OCI-LY3 (cell line): ENCODE measurements around the gene GTF3C2.
A peak's percentile ranks its signal among the peaks of the same experiment; 100 is the strongest.
"Not testable (repeated sequence)": the region's sequence is repeated elsewhere in the genome, so short reads cannot be mapped to it uniquely, and the experiment has no call there.

Experiments used
- H2AFZ ChIP-seq: fragments of 200-600, 300-600 bp; shearing (Covaris generic); 2 replicates; pipeline ENCODE4 v1.6.0; 2014; ENCODE audit warnings: antibody characterized with exemption, low read depth, low read length
- H3K27ac ChIP-seq: fragments of 200-600, 300-600 bp; sonication (generic); 2 replicates; pipeline ENCODE4 v1.5.1; 2014; ENCODE audit warnings: mild to moderate bottlenecking, low read length, moderate library complexity, mixed read lengths
- H3K27me3 ChIP-seq: fragments of 200-600, 300-600 bp; sonication (generic); 2 replicates; pipeline ENCODE4 v1.6.1; 2014; ENCODE audit warnings: low read depth, low read length, mixed read lengths
- H3K36me3 ChIP-seq: fragments of 200-600, 300-600 bp; sonication (generic); replicated peaks from 2 replicates; pipeline ENCODE3; 2014; ENCODE audit warnings: low read depth, low read length, mixed read lengths
- H3K4me1 ChIP-seq: fragments of 300-600, 200-600 bp; sonication (generic); 2 replicates; pipeline ENCODE4 v1.6.1; 2014; ENCODE audit warnings: low read length, mixed read lengths
- H3K4me2 ChIP-seq: fragments of 200-600, 300-600 bp; sonication (generic); 2 replicates; pipeline ENCODE4 v1.6.1; 2014; ENCODE audit warnings: low read length, mixed read lengths
- H3K4me3 ChIP-seq: fragments of 300-600, 200-600 bp; sonication (generic); 2 replicates; pipeline ENCODE4 v1.5.1; 2014; ENCODE audit warnings: antibody characterized with exemption, mild to moderate bottlenecking, low read length, moderate library complexity
- H3K79me2 ChIP-seq: fragments of 300-600, 200-600 bp; shearing (Covaris generic); 2 replicates; pipeline ENCODE4 v1.6.1; 2014; ENCODE audit warnings: mild to moderate bottlenecking, low read length, mixed read lengths
- H3K9ac ChIP-seq: fragments of 300-600, 200-600 bp; shearing (Covaris generic); 2 replicates; pipeline ENCODE4 v1.6.0; 2014; ENCODE audit warnings: mild to moderate bottlenecking, low read length, moderate library complexity
- H3K9me3 ChIP-seq: fragments of 200-600, 300-600 bp; shearing (Covaris generic); 2 replicates; pipeline ENCODE4 v1.6.1; 2014; ENCODE audit warnings: low read length, mixed read lengths; ENCODE audit not compliant: insufficient read depth
- H4K20me1 ChIP-seq: fragments of 200-600, 300-600 bp; sonication (generic); 2 replicates; pipeline ENCODE4 v1.6.1; 2016; ENCODE audit warnings: low read length, mixed read lengths; ENCODE audit not compliant: insufficient read depth
- EZH2phosphoT487 ChIP-seq: fragments of 200-600 bp; shearing (Covaris generic); IDR thresholded peaks from 2 replicates; pipeline ENCODE4 v1.6.1; 2018; ENCODE audit warnings: antibody characterized with exemption, mixed run types, low read depth
- TF ChIP-seq, protein P1 (sequence below): fragments of 200-600, 300-600 bp; sonication (generic); IDR thresholded peaks from 2 replicates; pipeline ENCODE4 v1.5.1; 2014; ENCODE audit warnings: antibody characterized with exemption, low read length, low read depth

The GTF3C2 gene

DNA sequence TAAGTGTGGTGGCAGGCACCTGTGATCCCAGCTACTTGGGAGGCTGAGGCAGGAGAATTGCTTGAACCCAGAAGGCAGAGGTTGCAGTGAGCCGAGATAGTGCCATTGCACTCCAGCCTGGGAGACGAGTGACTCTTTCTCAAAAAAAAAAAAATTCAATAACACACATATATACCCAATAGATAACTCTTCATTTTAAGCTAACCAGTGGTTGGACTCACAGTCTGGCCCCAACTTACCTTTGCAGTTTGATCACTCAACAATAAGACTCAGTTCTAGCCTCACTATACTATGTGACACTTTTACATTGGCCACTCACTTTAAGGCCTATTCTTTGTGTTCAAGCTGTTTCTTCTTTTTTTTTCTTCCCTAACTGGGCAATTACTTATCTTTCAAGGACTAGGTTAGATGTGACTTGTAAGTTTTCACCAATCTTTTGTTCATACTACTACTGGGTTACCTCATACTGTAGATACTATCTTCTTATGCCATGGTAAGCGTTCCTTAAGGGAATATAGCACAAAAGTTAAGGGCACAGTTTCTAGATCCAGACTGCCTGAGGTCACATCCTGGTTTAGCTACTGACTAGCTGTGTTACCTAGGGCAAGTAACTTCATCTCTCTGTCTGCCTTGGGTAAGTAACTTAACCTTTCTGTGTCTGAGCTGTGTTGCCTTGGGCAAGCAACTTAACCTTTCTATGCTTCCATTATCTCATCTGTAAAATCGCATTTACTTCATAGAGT, 6.3 kb upstream of the GTF3C2 start:
- no peak overlapping the region for H2AFZ ChIP-seq
- no peaks in the 10 kb centered on the region for H3K9me3 ChIP-seq
- H3K79me2 ChIP-seq, result peaks cover 9% of the 10 kb centered on the region
- no peak overlapping the region for H3K27ac ChIP-seq
- H3K36me3 ChIP-seq, result peaks cover 33% of the 10 kb centered on the region
- H3K4me3 ChIP-seq, result no peak overlapping the region
- H3K9ac ChIP-seq, result no peak overlapping the region
- no peaks in the 10 kb centered on the region for H3K27me3 ChIP-seq
- no peaks in the 10 kb centered on the region for H4K20me1 ChIP-seq
- H3K4me1 ChIP-seq, result peaks cover 16% of the 10 kb centered on the region
- TF ChIP-seq EZH2phosphoT487, result no peak
- TF ChIP-seq, protein P1, sequence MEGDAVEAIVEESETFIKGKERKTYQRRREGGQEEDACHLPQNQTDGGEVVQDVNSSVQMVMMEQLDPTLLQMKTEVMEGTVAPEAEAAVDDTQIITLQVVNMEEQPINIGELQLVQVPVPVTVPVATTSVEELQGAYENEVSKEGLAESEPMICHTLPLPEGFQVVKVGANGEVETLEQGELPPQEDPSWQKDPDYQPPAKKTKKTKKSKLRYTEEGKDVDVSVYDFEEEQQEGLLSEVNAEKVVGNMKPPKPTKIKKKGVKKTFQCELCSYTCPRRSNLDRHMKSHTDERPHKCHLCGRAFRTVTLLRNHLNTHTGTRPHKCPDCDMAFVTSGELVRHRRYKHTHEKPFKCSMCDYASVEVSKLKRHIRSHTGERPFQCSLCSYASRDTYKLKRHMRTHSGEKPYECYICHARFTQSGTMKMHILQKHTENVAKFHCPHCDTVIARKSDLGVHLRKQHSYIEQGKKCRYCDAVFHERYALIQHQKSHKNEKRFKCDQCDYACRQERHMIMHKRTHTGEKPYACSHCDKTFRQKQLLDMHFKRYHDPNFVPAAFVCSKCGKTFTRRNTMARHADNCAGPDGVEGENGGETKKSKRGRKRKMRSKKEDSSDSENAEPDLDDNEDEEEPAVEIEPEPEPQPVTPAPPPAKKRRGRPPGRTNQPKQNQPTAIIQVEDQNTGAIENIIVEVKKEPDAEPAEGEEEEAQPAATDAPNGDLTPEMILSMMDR, result no peak
- H3K4me2 ChIP-seq, result no peak overlapping the region

DNA sequence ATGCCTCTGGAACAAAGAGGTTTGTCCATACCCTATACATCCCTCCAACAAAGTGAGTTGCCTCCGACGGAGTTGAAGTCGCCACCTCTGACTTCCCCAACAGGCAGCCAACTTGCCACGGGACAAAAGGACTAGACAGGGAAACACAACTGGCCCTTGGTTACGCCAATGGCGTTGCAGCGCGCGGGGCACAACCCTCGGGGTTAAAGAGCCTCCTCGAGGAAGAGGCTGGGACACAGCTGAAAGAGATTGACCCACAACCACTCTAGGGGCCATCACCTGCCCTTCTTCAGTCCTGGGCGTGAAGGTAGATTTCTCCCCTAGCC, 545 bp downstream of the GTF3C2 start:
- Histone ChIP-seq H3K79me2 (peaks cover 73% of the 10 kb centered on the region), H3K9ac (peak overlapping the region; percentile 96), H3K9me3 (no peaks in the 10 kb centered on the region), H4K20me1 (peaks cover 10% of the 10 kb centered on the region; the same call in 1 of the 2 replicates), H2AFZ (peak overlapping the region; percentile 75; the same call in 1 of the 2 replicates), H3K4me3 (peak overlapping the region; percentile 96), H3K4me1 (peaks cover 16% of the 10 kb centered on the region), H3K27me3 (no peaks in the 10 kb centered on the region), H3K36me3 (peaks cover 12% of the 10 kb centered on the region), H3K4me2 (peak overlapping the region; percentile 90), H3K27ac (peak overlapping the region; percentile 84)
- TF ChIP-seq EZH2phosphoT487, result no peak
- TF ChIP-seq, protein P1, result no peak

DNA sequence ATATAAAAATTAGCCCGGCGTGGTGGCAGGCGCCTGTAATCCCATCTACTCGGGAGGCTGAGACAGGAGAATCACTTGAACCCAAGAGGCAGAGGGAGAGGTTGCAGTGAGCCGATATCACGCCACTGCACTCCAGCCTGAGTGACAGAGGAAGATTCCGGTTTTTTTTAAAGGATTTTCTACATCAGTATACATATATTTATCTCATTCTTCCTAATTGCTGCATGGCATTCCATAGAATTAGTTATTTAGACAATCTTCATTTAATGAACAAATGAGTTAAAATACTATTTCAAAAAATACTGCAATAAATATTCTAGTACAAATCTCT, 2.0 kb downstream of the GTF3C2 start:
- Histone ChIP-seq H3K4me3 (no peak overlapping the region), H3K4me1 (peaks cover 16% of the 10 kb centered on the region), H3K4me2 (no peak overlapping the region), H3K79me2 (peaks cover 88% of the 10 kb centered on the region), H3K27ac (no peak overlapping the region), H3K9me3 (no peaks in the 10 kb centered on the region), H3K27me3 (no peaks in the 10 kb centered on the region), H3K36me3 (peaks cover 15% of the 10 kb centered on the region), H3K9ac (no peak overlapping the region), H2AFZ (no peak overlapping the region), H4K20me1 (peaks cover 10% of the 10 kb centered on the region; the same call in 1 of the 2 replicates)
- TF ChIP-seq, protein P1, result no peak
- no peak for TF ChIP-seq EZH2phosphoT487

DNA sequence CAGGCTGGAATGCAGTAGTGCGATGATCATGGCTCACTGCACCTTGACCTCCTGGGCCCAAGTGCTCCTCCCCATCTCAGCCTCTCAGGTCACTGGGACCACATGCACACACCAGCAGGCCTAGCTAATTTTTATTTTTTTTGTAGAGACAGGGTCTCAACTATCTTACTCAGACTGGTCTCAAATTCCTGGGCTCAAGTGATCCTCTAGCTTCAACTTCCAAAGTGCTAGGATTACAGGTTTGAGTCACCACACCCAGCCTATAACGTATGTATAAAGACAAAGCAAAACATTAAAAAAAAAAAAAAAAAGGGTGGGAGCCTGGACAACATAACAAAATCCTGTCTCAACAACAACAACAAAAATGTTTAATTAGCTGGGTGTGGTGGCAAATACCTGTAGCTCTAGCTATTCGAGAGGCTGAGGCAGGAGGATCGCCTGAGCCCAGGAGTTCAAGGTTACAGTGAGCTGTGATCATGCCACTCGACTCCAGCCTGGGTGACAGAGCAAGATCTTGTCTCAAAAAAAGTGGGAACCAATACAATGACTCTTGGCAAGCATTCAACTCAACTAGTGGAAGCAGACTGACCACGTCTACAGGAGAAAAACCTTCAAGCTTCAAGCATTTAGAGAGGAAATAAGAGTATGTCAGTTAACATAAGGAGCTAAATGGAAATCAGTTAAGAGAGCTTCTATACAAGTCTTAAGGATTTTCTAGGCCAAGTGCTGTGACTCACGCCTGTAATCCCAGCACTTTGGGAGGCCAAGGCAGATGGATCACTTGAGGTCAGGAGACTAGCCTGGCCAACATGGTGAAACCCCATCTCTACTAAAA, 2.6 kb downstream of the GTF3C2 start:
- Histone ChIP-seq H3K4me2 (no peak overlapping the region), H3K4me3 (no peak overlapping the region)

DNA sequence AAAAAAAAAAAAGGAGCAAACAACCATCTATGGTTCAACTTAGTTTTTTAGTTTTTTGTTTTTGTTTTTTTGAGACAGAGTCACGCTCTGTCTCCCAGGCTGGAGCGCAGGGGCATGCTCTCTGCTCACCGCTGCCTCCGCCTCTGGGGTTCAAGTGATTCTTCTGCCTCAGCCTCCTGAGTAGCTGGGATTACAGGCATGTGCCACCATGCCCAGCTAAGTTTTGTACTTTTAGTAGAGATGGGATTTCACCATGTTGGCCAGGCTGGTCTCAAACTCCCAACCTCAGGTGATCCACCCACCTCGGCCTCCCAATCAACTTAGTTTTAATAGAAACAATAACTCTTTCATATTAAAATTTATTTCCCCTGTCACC, 3.2 kb downstream of the GTF3C2 start:
- H3K27me3 ChIP-seq, H3K27ac ChIP-seq, H2AFZ ChIP-seq, H3K4me2 ChIP-seq, H3K4me3 ChIP-seq, H3K9ac ChIP-seq, H3K9me3 ChIP-seq: not testable (repeated sequence)
- peaks cover 91% of the 10 kb centered on the region for H3K79me2 ChIP-seq
- peaks cover 12% of the 10 kb centered on the region for H3K36me3 ChIP-seq
- H4K20me1 ChIP-seq, result peaks cover 10% of the 10 kb centered on the region; the same call in 1 of the 2 replicates
- H3K4me1 ChIP-seq, result peaks cover 15% of the 10 kb centered on the region

More for the DNA sequence above, 2.6 kb downstream of the GTF3C2 start:
- Histone ChIP-seq H3K27me3 (no peaks in the 10 kb centered on the region), H3K9ac (no peak overlapping the region), H3K36me3 (peaks cover 15% of the 10 kb centered on the region), H3K79me2 (peaks cover 92% of the 10 kb centered on the region), H3K27ac (no peak overlapping the region), H2AFZ (no peak overlapping the region), H3K9me3 (no peaks in the 10 kb centered on the region), H4K20me1 (peaks cover 10% of the 10 kb centered on the region; the same call in 1 of the 2 replicates), H3K4me1 (peaks cover 16% of the 10 kb centered on the region)
- TF ChIP-seq, protein P1, result no peak
- no peak for TF ChIP-seq EZH2phosphoT487
